ENCODE data around the gene MYO16.

Gene MYO16

GRCh38 chr13:108787700-108788414 is 158.4 kb downstream of the MYO16 start:
- no peak for DNase-seq
- H3K4me1 Mint-ChIP-seq: no peaks in the 10 kb centered on the region
- H3K9me3 Mint-ChIP-seq: peaks cover 0 to 7% of the 10 kb centered on the region in 2 donors
- no peak overlapping the region for H3K4me3 Mint-ChIP-seq
- no peak overlapping the region for H3K27ac Mint-ChIP-seq
- ATAC-seq: no peak
- H3K27me3 Mint-ChIP-seq: no peaks in the 10 kb centered on the region

GRCh38 chr13:108789476-108789875 is 160.1 kb downstream of the MYO16 start:
- Mint-ChIP-seq H3K27ac (no peak overlapping the region), H3K4me1 (no peaks in the 10 kb centered on the region), H3K27me3 (no peaks in the 10 kb centered on the region), H3K4me3 (no peak overlapping the region), H3K9me3 (no peaks in the 10 kb centered on the region)
- ATAC-seq (no peak), DNase-seq (no peak)

- H3K9me3 Mint-ChIP-seq: no peaks in the 10 kb centered on the region
- no peak overlapping the region for H3K4me3 Mint-ChIP-seq
- no peak for ATAC-seq
- no peaks in the 10 kb centered on the region for H3K27me3 Mint-ChIP-seq
- H3K4me1 Mint-ChIP-seq: no peaks in the 10 kb centered on the region
- no peak overlapping the region for H3K27ac Mint-ChIP-seq
- no peak for DNase-seq
Measured at GRCh38 chr13:108795841-108796240, 166.4 kb downstream of the MYO16 start.

- Mint-ChIP-seq H3K4me3 (no peak overlapping the region), H3K4me1 (no peaks in the 10 kb centered on the region), H3K27ac (no peak overlapping the region), H3K27me3 (no peaks in the 10 kb centered on the region), H3K9me3 (no peaks in the 10 kb centered on the region)
- ATAC-seq (no peak), DNase-seq (no peak)
Measured at GRCh38 chr13:108797354-108797753, 167.9 kb downstream of the MYO16 start.

GRCh38 chr13:108807841-108808240 is 178.4 kb downstream of the MYO16 start:
- Mint-ChIP-seq H3K27me3 (no peaks in the 10 kb centered on the region), H3K9me3 (no peaks in the 10 kb centered on the region), H3K4me1 (no peaks in the 10 kb centered on the region), H3K27ac (no peak overlapping the region), H3K4me3 (no peak overlapping the region)
- no peak for ATAC-seq
- DNase-seq: no peak

- DNase-seq: no peak
- Mint-ChIP-seq H3K27me3 (no peaks in the 10 kb centered on the region), H3K4me3 (no peak overlapping the region), H3K9me3 (no peaks in the 10 kb centered on the region), H3K4me1 (no peaks in the 10 kb centered on the region), H3K27ac (no peak overlapping the region)
- ATAC-seq: no peak
Measured at GRCh38 chr13:108812165-108812564, 182.8 kb downstream of the MYO16 start.

- no peaks in the 10 kb centered on the region for H3K27me3 Mint-ChIP-seq
Measured at GRCh38 chr13:108812661-108813060, 183.2 kb downstream of the MYO16 start.

GRCh38 chr13:108813587-108814170 is 184.3 kb downstream of the MYO16 start:
- H3K4me1 Mint-ChIP-seq: no peaks in the 10 kb centered on the region
- H3K27ac Mint-ChIP-seq: no peak overlapping the region
- no peak for ATAC-seq
- H3K4me3 Mint-ChIP-seq: no peak overlapping the region
- no peak for DNase-seq
- no peaks in the 10 kb centered on the region for H3K27me3 Mint-ChIP-seq
- H3K9me3 Mint-ChIP-seq: no peaks in the 10 kb centered on the region

More at GRCh38 chr13:108812661-108813060, 183.2 kb downstream of the MYO16 start:
- no peak overlapping the region for H3K27ac Mint-ChIP-seq
- no peak overlapping the region for H3K4me3 Mint-ChIP-seq
- ATAC-seq (no peak), DNase-seq (no peak)
- no peaks in the 10 kb centered on the region for H3K9me3 Mint-ChIP-seq
- H3K4me1 Mint-ChIP-seq: no peaks in the 10 kb centered on the region

GRCh38 chr13:108816375-108816774 is 187.0 kb downstream of the MYO16 start:
- Mint-ChIP-seq H3K27me3 (no peaks in the 10 kb centered on the region), H3K27ac (no peak overlapping the region), H3K9me3 (no peaks in the 10 kb centered on the region), H3K4me3 (no peak overlapping the region), H3K4me1 (no peaks in the 10 kb centered on the region)
- no peak for DNase-seq
- ATAC-seq: no peak

GRCh38 chr13:108827646-108828045 is 198.2 kb downstream of the MYO16 start:
- no peak overlapping the region for H3K27ac Mint-ChIP-seq
- H3K4me3 Mint-ChIP-seq: no peak overlapping the region
- no peaks in the 10 kb centered on the region for H3K9me3 Mint-ChIP-seq
- ATAC-seq (no peak), DNase-seq (no peak)
- H3K27me3 Mint-ChIP-seq: no peaks in the 10 kb centered on the region
- H3K4me1 Mint-ChIP-seq: no peaks in the 10 kb centered on the region

GRCh38 chr13:108828086-108828815 is 198.8 kb downstream of the MYO16 start:
- DNase-seq (no peak), ATAC-seq (no peak)
- no peak overlapping the region for H3K4me3 Mint-ChIP-seq
- H3K4me1 Mint-ChIP-seq: no peaks in the 10 kb centered on the region
- H3K27me3 Mint-ChIP-seq: no peaks in the 10 kb centered on the region
- no peaks in the 10 kb centered on the region for H3K9me3 Mint-ChIP-seq
- no peak overlapping the region for H3K27ac Mint-ChIP-seq

GRCh38 chr13:108830916-108831315 is 201.5 kb downstream of the MYO16 start:
- ATAC-seq (no peak), DNase-seq (no peak)
- H3K4me1 Mint-ChIP-seq: no peaks in the 10 kb centered on the region
- H3K9me3 Mint-ChIP-seq: no peaks in the 10 kb centered on the region
- no peaks in the 10 kb centered on the region for H3K27me3 Mint-ChIP-seq
- no peak overlapping the region for H3K27ac Mint-ChIP-seq
- H3K4me3 Mint-ChIP-seq: no peak overlapping the region

GRCh38 chr13:108833531-108833930 is 204.1 kb downstream of the MYO16 start:
- Mint-ChIP-seq H3K4me3 (no peak overlapping the region), H3K4me1 (no peaks in the 10 kb centered on the region), H3K9me3 (no peaks in the 10 kb centered on the region), H3K27me3 (no peaks in the 10 kb centered on the region), H3K27ac (no peak overlapping the region)
- ATAC-seq: no peak
- no peak for DNase-seq

- no peaks in the 10 kb centered on the region for H3K27me3 Mint-ChIP-seq
- DNase-seq: no peak
- no peaks in the 10 kb centered on the region for H3K9me3 Mint-ChIP-seq
- no peak overlapping the region for H3K4me3 Mint-ChIP-seq
- no peak overlapping the region for H3K27ac Mint-ChIP-seq
- H3K4me1 Mint-ChIP-seq: no peaks in the 10 kb centered on the region
- no peak for ATAC-seq
Measured at GRCh38 chr13:108834193-108834592, 204.8 kb downstream of the MYO16 start.

GRCh38 chr13:108835083-108835482 is 205.7 kb downstream of the MYO16 start:
- H3K4me3 Mint-ChIP-seq: no peak overlapping the region
- no peaks in the 10 kb centered on the region for H3K27me3 Mint-ChIP-seq
- no peak overlapping the region for H3K27ac Mint-ChIP-seq
- no peaks in the 10 kb centered on the region for H3K9me3 Mint-ChIP-seq
- no peaks in the 10 kb centered on the region for H3K4me1 Mint-ChIP-seq
- DNase-seq (no peak), ATAC-seq (no peak)

- H3K27me3 Mint-ChIP-seq: peaks cover 32% of the 10 kb centered on the region
- DNase-seq (no peak), ATAC-seq (no peak)
- H3K27ac Mint-ChIP-seq: no peak overlapping the region
- H3K9me3 Mint-ChIP-seq: no peaks in the 10 kb centered on the region
- H3K4me1 Mint-ChIP-seq: no peaks in the 10 kb centered on the region
- no peak overlapping the region for H3K4me3 Mint-ChIP-seq
Measured at GRCh38 chr13:108850691-108851090, 221.3 kb downstream of the MYO16 start.

Measured in stimulated activated naive CD8-positive, alpha-beta T cell treated with anti-CD3 and anti-CD28 coated beads, Interleukin-15, amount 100 ng/mL, for 72 hours (primary cell).